GM19467 (cell line): ENCODE measurements around the gene NDRG2.

Experiments
- ATAC-seq: cut with Tn5 transposase; IDR thresholded peaks from one replicate; pipeline ENCODE4 v1.9.1; 2021; ENCODE audit warnings: mild to moderate bottlenecking, moderate library complexity; ENCODE audit not compliant: unreplicated experiment

Gene NDRG2

GRCh38 chr14:21037156-21037555, 12.3 kb upstream of the NDRG2 start:
- ATAC-seq, result no peak

GRCh38 chr14:21036751-21037150, 11.9 kb upstream of the NDRG2 start:
- no peak for ATAC-seq

GRCh38 chr14:21034707-21035106, 9.8 kb upstream of the NDRG2 start, which contains the start of gene RNASE13:
Gene RNASE13, minus strand, starts transcription at chr14:21034807. Its CDS starts 519 bp downstream, at chr14:21034288.
- no peak for ATAC-seq

- ATAC-seq, result no peak
These were observed 8.4 kb upstream of the NDRG2 start for GRCh38 chr14:21033133-21033698.

- no peak for ATAC-seq
These were observed 7.7 kb upstream of the NDRG2 start for GRCh38 chr14:21032326-21033132.

GRCh38 chr14:21030531-21030930, 5.7 kb upstream of the NDRG2 start:
- no peak for ATAC-seq

GRCh38 chr14:21029917-21030316, 5.1 kb upstream of the NDRG2 start, which contains the start of gene TPPP2:
Gene TPPP2, plus strand, starts transcription at chr14:21030217. Its CDS starts 365 bp downstream, at chr14:21030582.
- ATAC-seq, result no peak

GRCh38 chr14:21026988-21027315, 2.1 kb upstream of the NDRG2 start:
- no peak for ATAC-seq

GRCh38 chr14:21026274-21026987, 1.6 kb upstream of the NDRG2 start:
- ATAC-seq, result no peak

- ATAC-seq, result no peak
These were observed 761 bp upstream of the NDRG2 start for GRCh38 chr14:21025371-21026273.

GRCh38 chr14:21023817-21024584, 860 bp downstream of the NDRG2 start:
- no peak for ATAC-seq

- ATAC-seq, result no peak
These were observed 1.7 kb downstream of the NDRG2 start for GRCh38 chr14:21023174-21023573.

- ATAC-seq, result no peak
These were observed 2.2 kb downstream of the NDRG2 start for GRCh38 chr14:21022686-21023085.

- ATAC-seq, result no peak
These were observed 3.8 kb downstream of the NDRG2 start for GRCh38 chr14:21020977-21021545.

GRCh38 chr14:21019366-21019765, 5.5 kb downstream of the NDRG2 start:
- no peak for ATAC-seq

- no peak for ATAC-seq
These were observed 6.1 kb downstream of the NDRG2 start for GRCh38 chr14:21018781-21019180.

GRCh38 chr14:21018286-21018685, 6.6 kb downstream of the NDRG2 start:
- no peak for ATAC-seq

- ATAC-seq, result no peak
These were observed 7.2 kb downstream of the NDRG2 start for GRCh38 chr14:21017528-21018245.
